ENCODE results near the gene SCFD2. TPM values are rescaled to one million over a fixed set of nuclear protein-coding genes. Genes with fewer than 3 reads are reported as not detected.

SCFD2 gene
- total RNA-seq, 1 donor from 2014 or later = 18.6 TPM

DNA sequence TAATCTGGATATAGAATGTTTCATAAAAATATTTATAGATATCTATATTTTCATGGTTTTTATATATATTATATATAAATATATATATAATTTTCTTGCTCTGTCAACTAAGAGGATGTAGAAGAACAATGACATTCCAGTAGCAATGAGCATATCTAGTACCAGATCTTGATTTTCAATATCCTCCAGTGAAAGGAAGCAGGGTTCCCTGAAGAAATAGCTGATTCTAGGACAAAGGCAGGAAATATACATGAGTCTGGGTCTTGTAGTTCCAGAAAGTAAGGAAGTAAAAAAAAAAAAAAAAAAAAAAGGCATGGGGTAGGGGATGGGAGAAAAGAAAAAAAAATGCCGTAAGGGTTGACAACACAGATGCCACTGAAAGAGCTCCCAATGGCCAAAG lies 262.4 kb downstream of the SCFD2 start:
- H3K9me3 Mint-ChIP-seq = no peaks in the 10 kb centered on the region
- no peak overlapping the region for H3K4me3 Mint-ChIP-seq
- H3K27me3 Mint-ChIP-seq (ENCODE audit: low read depth) = no peaks in the 10 kb centered on the region
- peaks cover 10% of the 10 kb centered on the region for H3K36me3 Mint-ChIP-seq (ENCODE audit: low read depth)
- DNase-seq (ENCODE audit: low read depth, low spot score) = no peak
- no peaks in the 10 kb centered on the region for H3K4me1 Mint-ChIP-seq
- TF ChIP-seq, protein P1, sequence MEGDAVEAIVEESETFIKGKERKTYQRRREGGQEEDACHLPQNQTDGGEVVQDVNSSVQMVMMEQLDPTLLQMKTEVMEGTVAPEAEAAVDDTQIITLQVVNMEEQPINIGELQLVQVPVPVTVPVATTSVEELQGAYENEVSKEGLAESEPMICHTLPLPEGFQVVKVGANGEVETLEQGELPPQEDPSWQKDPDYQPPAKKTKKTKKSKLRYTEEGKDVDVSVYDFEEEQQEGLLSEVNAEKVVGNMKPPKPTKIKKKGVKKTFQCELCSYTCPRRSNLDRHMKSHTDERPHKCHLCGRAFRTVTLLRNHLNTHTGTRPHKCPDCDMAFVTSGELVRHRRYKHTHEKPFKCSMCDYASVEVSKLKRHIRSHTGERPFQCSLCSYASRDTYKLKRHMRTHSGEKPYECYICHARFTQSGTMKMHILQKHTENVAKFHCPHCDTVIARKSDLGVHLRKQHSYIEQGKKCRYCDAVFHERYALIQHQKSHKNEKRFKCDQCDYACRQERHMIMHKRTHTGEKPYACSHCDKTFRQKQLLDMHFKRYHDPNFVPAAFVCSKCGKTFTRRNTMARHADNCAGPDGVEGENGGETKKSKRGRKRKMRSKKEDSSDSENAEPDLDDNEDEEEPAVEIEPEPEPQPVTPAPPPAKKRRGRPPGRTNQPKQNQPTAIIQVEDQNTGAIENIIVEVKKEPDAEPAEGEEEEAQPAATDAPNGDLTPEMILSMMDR (conservative IDR thresholded peaks at IDR 0.05) = no peak
- no peak overlapping the region for H3K27ac Mint-ChIP-seq (ENCODE audit: unreplicated experiment)

DNA sequence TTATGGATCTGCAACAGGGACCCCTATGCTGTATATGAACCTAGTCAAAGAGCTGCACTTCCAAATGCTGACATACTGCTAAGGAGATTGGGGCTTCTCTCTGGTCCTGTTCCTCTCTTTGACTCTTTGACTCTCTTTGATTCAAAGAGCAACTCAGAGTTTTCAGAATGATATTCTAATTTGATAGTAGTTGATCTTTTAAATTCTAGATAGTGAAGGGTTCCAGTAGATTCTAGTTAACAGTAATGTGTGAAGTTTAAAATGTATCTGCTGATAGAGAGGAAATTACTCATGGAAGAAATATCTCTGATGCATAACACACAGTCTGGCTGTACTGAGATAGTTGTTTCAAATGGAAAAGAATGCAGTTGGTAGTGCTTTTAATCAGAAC lies 264.7 kb downstream of the SCFD2 start:
- no peaks in the 10 kb centered on the region for H3K9me3 Mint-ChIP-seq
- TF ChIP-seq, protein P1 (conservative IDR thresholded peaks at IDR 0.05) = no peak
- no peak overlapping the region for H3K27ac Mint-ChIP-seq (ENCODE audit: unreplicated experiment)
- DNase-seq (ENCODE audit: low read depth, low spot score) = no peak
- H3K4me1 Mint-ChIP-seq = no peaks in the 10 kb centered on the region
- H3K36me3 Mint-ChIP-seq (ENCODE audit: low read depth) = peaks cover 6% of the 10 kb centered on the region
- no peak overlapping the region for H3K4me3 Mint-ChIP-seq
- no peaks in the 10 kb centered on the region for H3K27me3 Mint-ChIP-seq (ENCODE audit: low read depth)

DNA sequence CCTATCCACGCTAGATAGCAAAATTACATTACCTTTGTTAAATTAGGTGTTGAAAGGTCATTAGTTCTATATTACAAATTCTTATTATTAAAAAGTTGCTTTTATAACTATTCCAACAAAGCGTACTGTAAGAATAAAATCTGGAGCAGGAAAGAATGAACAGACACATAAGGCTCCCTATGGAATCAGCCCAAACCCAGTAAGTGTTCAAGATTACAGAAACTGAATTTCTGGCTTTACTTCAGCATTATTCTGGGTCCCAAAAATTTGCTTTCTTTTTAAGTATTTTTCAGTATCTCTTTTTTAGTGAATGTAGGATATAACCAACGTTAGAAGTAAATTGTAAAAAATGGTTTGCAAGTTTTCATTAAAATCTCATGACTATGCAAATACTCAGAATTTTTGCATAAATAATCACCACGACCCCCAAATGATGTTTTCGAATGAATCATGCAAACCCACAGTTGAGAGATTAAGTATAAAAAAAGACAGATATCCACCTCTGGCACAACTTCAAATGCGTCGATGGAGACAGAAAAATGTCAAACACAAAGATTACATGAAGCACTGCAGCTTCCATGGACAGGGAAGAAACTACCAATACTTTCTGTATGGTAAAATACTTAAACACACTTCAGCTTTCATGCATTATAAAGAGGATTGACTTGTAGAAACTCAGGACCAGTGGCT lies 265.2 kb downstream of the SCFD2 start:
- no peaks in the 10 kb centered on the region for H3K4me1 Mint-ChIP-seq
- peaks cover 6% of the 10 kb centered on the region for H3K36me3 Mint-ChIP-seq (ENCODE audit: low read depth)
- DNase-seq (ENCODE audit: low read depth, low spot score) = no peak
- H3K9me3 Mint-ChIP-seq = no peaks in the 10 kb centered on the region
- H3K27ac Mint-ChIP-seq (ENCODE audit: unreplicated experiment) = no peak overlapping the region
- no peaks in the 10 kb centered on the region for H3K27me3 Mint-ChIP-seq (ENCODE audit: low read depth)
- H3K4me3 Mint-ChIP-seq = no peak overlapping the region
- TF ChIP-seq, protein P1 (conservative IDR thresholded peaks at IDR 0.05) = no peak

DNA sequence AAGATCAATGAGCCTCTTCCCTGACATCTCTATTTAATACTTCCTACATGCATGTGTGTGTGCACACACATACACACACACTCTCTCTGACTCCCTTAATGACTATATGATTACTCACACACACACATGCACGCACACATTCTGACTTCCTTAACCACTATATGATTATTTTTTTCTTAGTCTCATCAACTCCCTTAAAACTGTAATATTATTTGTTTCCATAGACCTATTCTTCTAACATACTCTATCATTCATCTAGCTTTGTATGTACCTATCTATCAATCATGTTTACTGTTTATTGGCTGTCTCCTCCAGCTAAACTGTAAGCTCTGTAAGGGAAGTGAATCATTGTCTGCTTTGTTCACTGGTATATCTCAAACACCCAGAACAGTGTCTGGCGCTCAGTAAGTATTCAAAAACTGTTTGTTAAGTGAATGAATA lies 267.2 kb downstream of the SCFD2 start:
- H3K27me3 Mint-ChIP-seq (ENCODE audit: low read depth) = no peaks in the 10 kb centered on the region
- H3K4me1 Mint-ChIP-seq = no peaks in the 10 kb centered on the region
- H3K36me3 Mint-ChIP-seq (ENCODE audit: low read depth) = peaks cover 6% of the 10 kb centered on the region
- no peaks in the 10 kb centered on the region for H3K9me3 Mint-ChIP-seq
- no peak overlapping the region for H3K27ac Mint-ChIP-seq (ENCODE audit: unreplicated experiment)
- TF ChIP-seq, protein P1 (conservative IDR thresholded peaks at IDR 0.05) = no peak
- no peak for DNase-seq (ENCODE audit: low read depth, low spot score)
- H3K4me3 Mint-ChIP-seq = no peak overlapping the region

DNA sequence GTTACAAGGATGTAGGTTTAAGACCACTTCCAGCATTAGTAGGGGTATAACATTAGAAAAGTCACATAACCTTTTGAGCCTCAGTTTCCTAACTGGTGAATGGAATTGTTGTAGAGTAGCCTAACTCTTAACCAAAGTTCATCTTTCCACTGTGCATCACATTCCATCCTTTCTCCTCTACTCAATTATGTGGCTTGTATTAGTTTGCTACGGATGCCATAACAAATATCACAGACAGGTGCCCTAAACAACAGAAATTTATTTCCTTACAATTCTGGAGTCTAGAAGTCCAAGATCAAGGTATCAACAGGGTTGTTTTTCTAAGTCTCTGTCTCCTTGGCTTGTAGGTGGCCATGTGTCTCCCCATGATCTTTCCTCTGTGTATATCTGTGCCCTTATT lies 271.8 kb downstream of the SCFD2 start:
- DNase-seq (ENCODE audit: low read depth, low spot score) = no peak

More for the DNA sequence above, 271.8 kb downstream of the SCFD2 start:
- Mint-ChIP-seq H3K27me3 (ENCODE audit: low read depth) (no peaks in the 10 kb centered on the region), H3K36me3 (ENCODE audit: low read depth) (peaks cover 5% of the 10 kb centered on the region), H3K4me1 (no peaks in the 10 kb centered on the region), H3K9me3 (no peaks in the 10 kb centered on the region), H3K27ac (ENCODE audit: unreplicated experiment) (no peak overlapping the region), H3K4me3 (no peak overlapping the region)
- TF ChIP-seq, protein P1 (conservative IDR thresholded peaks at IDR 0.05) = no peak
